GM19025 (cell line): Measurements from ENCODE around the gene NELFA.
"Not testable (repeated sequence)": the region's sequence is repeated elsewhere in the genome, so short reads cannot be mapped to it uniquely, and the experiment has no call there.

Experiments
- ATAC-seq: cut with Tn5 transposase; IDR thresholded peaks from one replicate; pipeline ENCODE4 v1.9.1; 2021; ENCODE audit warnings: mild to moderate bottlenecking, low read depth, moderate library complexity; ENCODE audit not compliant: unreplicated experiment

The NELFA gene

DNA sequence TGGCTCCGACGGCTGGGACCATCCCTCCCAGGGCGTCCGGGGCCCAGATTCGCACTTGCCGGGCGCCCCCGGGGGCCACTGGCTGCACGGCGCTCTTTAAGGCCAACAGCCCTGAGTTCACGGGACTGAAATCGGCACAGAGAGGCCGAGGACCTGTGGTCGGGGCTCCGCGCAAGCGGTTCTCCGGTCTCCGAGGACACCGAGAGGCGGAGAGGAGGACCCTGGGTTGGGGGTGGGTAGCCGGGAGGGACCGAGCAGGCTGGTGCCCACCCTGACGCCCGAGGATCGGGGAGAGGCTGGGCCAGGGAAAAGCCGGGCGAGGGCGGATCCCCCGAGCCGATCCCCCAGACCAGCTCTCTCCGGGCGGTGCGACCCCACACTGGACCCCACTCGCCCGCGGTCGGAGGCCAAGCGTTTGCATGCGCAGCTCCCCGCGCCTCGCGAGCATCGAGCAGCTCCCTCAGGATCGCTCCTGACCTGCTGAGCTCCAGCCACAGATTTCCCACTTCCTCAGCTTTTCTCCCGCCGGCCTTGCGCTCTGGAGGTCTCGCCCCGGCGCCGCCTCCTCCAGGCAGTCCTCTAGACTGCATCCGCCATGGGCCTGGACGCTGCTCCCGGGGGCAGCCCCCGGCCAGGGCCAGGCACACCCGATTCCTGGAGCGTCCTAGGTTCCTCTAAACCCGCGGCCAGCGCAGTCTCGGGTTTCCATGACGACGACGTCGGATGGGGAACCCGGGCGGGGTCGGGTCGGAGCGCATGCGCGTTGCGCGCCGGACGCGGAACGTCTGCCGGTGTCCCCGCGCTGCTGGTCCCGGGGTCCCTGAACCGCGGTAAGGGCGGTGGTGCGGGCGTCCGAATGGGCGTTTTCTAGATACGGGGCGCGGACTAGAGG is 32.7 kb upstream of the NELFA start:
- ATAC-seq, result no peak

DNA sequence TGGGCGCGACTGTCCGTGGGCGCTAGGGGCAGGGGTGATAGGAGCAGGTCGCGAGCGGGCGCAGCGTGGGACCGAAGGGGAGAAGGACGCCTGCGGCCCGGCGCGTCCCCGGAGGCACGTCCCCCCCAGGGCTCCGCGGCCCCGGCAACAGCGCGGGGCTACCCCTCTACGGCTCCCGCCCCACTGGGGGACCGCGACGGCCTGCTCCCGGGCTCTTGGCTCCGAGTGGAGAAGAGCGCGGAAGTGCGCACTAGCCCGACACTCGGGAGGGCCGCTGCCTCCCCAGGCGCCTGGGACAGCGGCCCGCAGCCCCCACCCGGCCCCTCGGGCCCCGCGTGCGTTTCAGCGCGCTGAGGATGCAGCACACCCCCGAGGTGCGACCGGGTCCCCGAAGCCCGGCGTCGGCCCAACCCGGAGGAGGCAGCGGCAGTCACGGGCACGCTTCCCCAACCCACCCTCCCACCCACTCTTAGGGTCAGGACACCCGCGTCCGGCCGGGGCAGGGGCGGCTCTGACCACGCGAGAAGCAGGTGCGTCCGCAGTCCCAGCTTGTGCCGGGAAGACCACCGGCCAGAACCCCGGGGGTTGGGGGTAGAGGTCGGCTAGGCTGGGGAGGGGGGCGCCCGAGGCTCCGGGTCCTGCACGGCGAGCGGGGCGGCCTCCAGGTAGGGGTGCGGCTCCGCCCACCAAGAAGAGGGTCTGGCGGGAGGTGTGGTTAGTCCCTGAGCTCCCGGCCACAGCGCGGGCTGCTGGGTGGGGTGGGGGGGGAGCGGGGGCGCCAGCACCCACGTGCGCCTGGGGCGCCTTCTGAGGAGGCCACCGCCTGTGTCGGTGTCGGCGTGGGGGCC is 31.8 kb upstream of the NELFA start:
- ATAC-seq, result no peak

DNA sequence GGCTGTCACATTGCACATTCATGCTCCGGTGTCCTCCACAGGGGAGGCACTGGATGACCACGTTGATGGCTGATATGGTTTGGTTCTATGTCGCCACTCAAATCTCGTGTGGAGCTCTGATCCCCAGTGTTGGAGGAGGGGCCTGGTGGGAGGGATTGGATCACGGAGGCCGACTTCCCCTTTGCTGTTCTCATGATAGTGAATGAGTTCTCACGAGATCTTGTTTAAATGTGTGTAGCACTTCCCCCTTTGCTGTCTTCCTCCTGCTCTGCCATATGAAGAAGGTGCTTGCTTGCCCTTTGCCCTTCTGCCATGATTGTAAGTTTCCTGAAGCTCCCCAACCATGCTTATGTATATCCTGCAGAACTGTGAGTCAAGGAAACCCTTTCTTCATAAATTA is 28.1 kb upstream of the NELFA start:
- no peak for ATAC-seq

DNA sequence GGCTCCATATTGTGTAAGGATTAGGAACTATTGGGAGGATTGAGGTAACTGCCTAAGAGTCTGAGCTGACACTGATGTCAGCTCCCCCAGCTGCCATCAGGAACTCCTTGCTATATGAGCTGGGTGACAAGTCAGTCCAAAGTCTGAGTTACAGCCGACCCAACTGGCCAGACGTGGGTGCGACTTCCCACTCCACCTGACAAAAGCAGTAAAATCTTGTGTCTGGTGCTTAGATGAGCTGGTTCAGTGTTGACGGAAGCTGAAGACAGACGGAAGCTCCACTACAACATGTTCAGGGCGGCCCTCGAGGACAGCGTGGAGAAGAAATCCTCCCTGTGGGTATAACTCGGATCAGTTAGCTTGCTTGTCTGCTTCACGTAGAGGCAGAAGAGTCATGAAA is 27.6 kb upstream of the NELFA start:
- no peak for ATAC-seq

DNA sequence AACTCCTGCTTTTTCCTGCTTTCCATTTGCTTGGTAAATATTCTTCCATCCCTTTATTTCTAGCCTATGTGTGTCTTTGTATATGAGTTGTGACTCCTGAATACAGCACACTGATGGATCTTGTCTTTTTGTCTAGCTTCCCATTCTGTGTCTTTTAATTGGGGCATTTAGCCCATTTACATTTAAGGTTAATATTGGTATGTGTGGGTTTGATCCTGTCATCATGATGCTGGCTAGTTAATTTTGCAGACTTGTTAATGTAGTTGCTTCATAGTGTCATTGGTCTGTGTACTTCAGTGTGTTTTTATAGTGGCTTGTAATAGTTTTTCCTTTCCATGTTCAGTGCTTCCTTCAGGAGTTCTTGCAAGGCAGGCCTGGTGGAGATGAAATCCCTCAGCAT is 22.4 kb upstream of the NELFA start:
- not testable (repeated sequence) for ATAC-seq

DNA sequence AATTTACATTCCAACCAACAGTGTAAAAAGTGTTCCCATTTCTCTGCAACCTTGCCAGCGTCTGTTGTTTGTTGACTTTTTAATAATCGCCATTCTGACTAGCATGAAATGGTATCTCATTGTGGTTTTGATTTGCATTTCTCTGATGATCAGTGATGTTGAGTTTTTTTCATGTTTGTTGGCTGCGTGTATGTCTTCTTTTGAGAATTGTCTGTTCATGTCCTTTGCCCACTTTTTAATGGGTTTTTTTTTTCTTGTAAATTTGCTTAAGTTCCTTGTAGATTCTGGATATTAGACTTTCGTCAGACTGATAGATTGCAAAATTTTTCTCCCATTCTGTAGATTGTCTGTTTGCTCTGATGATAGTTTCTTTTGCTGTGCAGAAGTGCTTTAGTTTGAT is 18.3 kb upstream of the NELFA start:
- not testable (repeated sequence) for ATAC-seq

DNA sequence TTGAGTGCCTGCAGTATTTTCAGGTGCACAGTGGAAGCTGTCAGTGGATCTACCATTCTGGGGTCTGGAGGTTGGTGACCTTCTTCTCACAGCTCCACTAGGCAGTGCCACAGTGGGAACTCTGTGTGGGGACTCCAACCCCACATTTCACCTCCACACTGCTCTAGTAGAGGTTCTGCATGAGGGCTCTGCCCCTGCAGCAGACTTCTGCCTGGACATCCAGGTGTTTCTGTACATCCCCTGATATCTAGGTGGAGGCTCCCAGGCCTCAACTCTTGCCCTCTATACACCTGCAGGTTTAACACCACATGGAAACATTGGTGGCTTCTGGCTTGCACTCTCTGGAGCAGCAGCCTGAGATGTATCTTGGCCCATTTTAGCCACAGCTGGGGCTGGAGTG is 17.0 kb upstream of the NELFA start:
- ATAC-seq, result no peak

DNA sequence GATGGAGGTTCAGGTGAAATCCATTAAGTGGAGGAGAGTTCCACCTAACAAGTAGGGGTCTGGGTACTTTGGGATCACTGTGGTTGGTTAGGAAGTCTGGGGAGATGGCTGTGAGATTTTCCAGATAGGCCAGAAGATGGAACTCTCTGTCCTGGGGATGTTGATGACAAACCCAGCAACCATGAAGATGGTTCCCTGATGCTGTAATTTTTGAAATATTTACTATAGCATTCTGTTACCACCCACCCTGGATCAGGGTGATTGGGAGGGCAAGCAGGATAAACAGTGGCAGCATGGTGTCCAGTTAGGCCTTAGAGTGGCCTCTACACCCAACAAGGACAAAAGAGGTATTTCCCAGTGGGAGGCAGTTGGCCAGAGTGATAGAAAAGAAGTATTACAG is 15.9 kb upstream of the NELFA start:
- ATAC-seq, result no peak

DNA sequence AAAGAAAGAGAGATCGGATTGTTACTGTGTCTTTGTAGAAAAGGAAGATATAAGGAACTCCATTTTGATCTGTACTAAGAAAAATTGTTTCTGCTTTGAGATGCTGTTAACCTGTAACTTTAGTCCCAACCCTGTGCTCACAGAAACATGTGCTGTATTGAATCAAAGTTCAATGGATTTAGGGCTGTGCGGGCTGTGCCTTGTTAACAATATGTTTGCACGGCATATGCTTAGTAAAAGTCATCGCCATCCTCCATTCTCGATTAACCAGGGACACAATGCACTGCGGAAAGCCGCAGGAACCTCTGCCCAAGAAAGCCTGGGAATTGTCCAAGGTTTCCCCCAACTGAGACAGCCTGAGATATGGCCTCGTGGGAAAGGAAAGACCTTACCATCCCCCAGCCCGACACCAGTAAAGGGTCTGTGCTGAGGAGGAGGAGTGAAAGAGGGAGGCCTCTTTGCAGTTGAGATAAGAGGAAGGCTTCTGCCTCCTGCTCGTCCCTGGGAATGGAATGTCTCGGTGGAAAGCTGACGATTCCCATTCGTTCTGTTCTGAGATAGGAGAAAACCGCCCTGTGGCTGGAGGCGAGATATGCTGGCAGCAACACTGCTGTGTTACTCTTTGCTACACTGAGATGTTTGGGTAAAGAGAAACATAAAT is 12.7 kb upstream of the NELFA start:
- ATAC-seq, result not testable (repeated sequence)

DNA sequence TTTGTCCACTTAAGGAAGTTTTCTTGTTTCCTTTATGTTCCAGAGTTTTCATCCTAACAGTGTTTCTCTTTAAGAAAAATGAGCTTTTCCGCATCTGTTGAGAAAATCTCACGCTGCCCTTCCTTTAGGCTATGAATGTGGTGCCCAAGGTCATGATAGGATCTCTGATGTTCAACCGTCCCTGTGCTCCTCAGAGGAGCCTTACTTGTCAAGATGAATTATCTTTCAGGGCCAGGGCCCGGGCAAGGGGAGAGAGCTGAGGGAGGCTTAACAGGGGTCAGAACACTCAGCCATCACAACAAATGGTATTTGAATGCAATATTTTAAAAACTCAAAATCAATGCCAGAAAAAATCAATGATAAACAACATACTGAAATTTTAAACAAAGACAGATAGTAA is 6.2 kb upstream of the NELFA start:
- no peak for ATAC-seq

DNA sequence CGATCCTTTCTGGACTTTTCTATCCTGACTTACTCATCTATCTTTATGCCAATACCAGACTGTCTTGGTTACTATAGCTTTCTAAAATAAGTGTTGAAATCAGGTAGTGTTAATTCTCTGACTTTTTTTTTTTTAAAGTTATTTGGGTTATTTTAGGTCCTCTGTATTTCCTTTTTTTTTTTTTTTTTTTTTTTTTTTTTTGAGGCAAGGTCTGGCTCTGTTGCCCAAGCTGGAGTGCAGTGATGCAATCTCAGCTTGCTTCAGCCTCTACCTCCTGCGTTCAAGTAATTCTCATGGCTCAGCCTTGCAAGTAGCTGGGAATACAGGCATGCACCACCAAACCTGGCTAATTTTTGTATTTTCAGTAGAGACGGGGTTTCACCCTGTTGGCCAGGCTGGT is 2.8 kb upstream of the NELFA start:
- no peak for ATAC-seq

DNA sequence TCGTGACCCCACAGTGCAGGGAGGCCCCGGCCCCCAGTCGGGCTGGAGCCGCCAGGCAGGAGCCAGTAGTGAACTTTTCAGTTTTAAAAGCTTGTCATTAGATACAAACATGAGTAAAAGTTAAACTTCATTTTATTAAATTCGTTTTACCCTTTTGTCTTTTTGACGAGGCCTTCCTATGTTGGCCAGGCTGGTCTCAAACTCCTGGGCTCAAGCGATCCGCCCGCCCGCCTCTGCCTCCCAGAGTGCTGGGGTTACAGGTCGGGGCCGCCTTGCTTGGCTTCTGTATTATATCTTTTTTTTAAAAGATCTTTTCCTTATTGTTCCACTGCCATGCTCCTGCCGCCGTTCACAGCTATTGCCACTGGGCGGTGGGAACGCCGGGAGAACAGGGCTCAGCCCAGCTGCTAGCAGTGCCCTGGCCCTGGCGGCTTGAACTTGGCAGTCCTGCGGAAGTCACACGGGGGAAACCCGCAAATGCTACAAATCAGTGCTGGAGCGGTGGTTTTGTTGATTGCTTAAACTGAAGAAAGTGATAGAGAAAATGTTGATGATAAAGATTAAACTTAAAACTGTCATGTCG is 968 bp upstream of the NELFA start:
- no peak for ATAC-seq

DNA sequence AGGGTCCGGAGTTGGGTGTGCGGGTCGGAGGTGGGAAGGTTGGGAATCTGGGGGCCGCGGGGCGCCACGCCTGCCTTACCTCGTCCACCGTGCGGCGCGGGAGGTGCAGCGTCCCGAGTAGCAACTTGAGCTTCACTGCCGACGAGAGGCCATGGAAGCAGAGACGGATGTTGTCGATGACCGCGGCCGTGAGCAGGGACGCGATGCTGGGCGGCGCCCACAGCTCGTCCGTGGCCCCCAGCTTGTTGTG is 178 bp downstream of the NELFA start:
- no peak for ATAC-seq

DNA sequence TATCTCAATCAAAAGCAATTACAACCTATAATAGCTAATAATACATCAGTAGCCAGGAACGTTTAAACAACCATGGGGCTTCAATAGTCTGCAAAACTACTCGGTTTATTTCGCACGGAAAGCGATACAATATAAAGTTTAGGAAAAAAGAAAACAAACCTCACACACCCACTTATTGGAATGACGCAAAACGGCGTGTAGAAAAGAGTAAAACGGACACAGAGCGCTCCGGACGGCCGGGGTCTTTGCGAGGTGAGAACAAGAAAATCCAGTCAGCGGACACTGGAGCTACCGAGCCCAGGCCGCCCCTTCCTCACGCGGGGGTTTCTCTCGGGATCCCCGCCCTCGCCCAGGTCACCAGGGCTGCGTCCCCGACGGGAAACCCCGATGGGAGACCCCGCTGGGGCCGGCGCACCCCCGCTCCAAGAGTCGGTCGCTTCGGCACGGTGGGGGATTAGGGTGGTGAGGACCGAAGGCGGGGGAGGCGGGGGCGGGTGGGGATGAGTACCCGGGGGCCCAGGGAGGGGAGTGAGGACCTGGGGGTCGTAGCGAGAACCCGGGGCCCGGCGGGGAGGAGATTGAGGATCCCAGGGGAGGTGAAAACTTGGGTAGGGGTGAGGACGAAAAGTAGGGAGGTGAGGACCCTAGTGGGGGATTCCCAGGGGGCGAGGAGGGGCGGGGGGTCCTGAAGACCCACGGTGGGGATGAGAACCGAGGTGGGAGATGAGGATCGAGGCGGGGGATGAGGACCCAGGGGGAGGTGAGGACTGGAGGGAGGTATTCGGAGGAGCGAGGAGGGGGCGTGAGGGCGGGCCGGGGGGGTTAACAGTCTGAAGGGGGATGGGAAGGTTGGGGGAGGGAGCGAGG is 737 bp downstream of the NELFA start:
- no peak for ATAC-seq

DNA sequence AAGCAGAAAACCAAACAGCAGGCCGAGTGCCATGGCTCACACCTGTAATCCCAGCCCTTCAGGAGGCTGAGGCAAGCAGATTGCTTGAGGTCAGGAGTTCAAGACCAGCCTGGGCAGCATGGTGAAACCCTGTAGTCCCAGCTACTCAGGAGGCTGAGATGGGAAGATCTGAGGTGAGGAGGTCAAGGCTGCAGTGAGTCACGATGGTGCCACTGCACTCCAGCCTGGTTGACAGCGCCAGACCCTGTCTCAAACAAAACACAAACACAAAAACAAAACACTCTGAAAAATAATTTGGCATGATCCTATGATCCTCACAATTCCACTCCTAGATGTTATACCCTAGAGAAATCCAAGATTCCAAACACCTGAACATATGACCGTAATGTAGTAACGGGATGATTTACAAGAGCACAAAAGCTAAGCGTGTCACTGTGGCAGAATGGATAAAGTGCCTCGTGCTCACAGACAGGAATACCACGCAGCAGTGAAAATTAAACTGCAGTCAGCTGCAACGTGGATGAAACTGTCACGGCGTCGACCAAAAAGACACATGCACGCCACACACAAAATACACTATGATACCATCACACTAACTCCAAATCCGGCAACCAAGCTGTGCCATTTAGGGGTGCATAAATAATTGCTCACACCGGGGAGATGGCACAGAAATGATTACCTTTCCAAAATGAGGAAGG is 1.7 kb downstream of the NELFA start:
- ATAC-seq, result no peak

DNA sequence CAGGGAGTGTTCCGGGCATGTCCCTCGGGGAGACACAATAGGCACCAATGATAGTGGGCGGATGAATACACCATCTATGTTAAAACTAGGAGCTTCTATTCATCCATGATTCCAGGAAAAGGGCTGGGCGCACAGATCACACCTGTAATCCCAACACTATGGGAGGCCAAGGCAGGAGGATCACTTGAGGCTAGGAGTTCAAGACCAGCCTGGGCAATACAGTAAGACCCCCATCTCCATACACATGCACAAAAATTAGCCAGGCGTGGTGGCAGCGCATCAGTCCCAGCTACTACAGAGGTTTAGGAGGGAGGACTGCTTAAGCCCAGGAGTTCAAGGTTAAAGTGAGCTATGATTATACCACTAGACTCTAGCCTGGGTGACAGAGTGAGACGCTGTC is 2.4 kb downstream of the NELFA start:
- ATAC-seq, result no peak

DNA sequence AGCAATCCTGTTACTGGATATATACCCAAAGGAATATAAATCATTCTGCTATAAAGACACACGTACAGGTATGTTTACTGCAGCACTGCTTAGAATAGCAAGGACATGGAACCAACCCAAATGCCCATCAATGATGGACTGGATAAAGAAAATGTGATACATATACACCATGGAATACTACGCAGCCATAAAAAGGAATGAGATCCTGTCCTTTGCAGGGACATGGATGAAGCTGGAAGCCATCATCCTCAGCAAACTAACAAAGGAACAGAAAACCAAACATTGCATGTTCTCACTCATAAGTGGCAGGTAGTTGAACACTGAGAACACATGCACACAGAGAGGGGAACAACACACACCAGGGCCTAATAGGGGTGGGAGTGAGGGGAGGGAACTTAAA is 5.4 kb downstream of the NELFA start:
- not testable (repeated sequence) for ATAC-seq

DNA sequence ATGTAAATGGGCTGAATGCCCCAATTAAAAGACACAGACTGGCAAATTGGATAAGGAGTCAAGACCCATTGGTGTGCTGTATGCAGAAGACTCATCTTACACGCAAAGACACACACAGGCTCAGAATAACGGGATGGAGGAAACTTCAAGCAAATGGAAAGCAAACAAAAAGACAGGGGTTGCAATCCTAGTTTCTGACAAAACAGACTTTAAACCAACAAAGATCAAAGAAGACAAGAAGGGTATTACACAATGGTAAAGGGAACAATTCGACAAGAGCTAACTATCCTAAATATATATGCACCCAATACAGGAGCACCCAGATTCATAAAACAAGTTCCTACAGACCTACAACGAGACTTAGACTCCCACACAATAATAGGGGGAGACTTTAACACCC is 9.5 kb downstream of the NELFA start:
- not testable (repeated sequence) for ATAC-seq

DNA sequence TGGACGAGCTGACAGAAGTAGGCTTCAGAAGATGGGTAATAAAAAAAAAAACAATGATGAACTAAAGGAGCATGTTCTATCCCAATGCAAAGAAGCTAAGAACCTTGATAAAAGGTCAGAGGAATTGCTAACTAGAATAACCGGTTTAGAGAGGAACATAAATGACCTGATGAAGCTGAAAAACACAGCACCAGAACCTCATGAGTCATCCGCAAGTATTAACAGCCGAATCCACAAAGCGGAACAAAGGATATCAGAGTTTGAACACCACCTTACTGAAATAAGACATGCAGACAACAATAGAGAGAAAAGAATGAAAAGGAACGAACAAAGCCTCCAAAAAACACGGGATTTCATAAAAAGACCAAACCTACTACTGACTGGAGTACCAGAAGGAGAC is 10.5 kb downstream of the NELFA start:
- ATAC-seq, result no peak

DNA sequence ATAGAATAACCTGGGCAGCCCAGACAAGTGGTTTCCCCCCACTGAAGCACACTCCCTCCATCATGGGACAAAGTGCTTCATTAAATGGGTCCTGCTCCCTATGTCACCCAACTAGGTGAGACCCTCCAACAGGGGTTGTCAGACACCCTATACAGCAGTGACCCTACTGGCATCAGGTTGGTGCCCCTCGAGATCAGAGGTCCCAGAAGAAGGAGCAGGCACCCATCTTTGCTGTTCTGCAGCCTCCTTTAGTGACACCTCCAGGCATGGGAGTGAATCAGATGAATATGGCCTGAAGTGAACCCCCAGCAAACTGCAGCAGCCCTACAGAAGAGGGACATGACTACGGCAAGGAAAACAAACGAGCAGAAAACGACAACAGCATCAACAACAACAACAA is 11.1 kb downstream of the NELFA start:
- ATAC-seq, result no peak
